Iris pigment epithelial cell (primary cell): Measurements from ENCODE around the gene CLNK.

ENCODE experiments used
- DNase-seq: peaks from one replicate; pipeline ENCODE4 v3.0.0-alpha.2; 2011; ENCODE audit warnings: low read depth

CLNK gene

GRCh38 chr4:10701702-10702460 lies 17.3 kb upstream of the CLNK start:
- peak; percentile 28 for DNase-seq

- no peak for DNase-seq
Measured at GRCh38 chr4:10701161-10701560, 16.6 kb upstream of the CLNK start.

- DNase-seq = no peak
Measured at GRCh38 chr4:10698172-10698571, 13.6 kb upstream of the CLNK start.

GRCh38 chr4:10697086-10697485 lies 12.5 kb upstream of the CLNK start:
- no peak for DNase-seq

- no peak for DNase-seq
Measured at GRCh38 chr4:10696253-10696652, 11.7 kb upstream of the CLNK start.

GRCh38 chr4:10694828-10695209 lies 10.3 kb upstream of the CLNK start:
- no peak for DNase-seq

- no peak for DNase-seq
Measured at GRCh38 chr4:10694151-10694827, 9.7 kb upstream of the CLNK start.

- DNase-seq = no peak
Measured at GRCh38 chr4:10691651-10692050, 7.1 kb upstream of the CLNK start.

GRCh38 chr4:10690185-10690907 lies 5.8 kb upstream of the CLNK start:
- DNase-seq = no peak

- DNase-seq = no peak
Measured at GRCh38 chr4:10688846-10689245, 4.3 kb upstream of the CLNK start.

GRCh38 chr4:10688022-10688421 lies 3.5 kb upstream of the CLNK start:
- DNase-seq = no peak

GRCh38 chr4:10687526-10687925 lies 3.0 kb upstream of the CLNK start:
- no peak for DNase-seq

GRCh38 chr4:10682397-10682796 lies 2.2 kb downstream of the CLNK start:
- no peak for DNase-seq

- DNase-seq = no peak
Measured at GRCh38 chr4:10677796-10678497, 6.6 kb downstream of the CLNK start.

- no peak for DNase-seq
Measured at GRCh38 chr4:10673817-10674369, 10.7 kb downstream of the CLNK start.

- DNase-seq = no peak
Measured at GRCh38 chr4:10672379-10672778, 12.2 kb downstream of the CLNK start.

GRCh38 chr4:10671799-10672198 lies 12.8 kb downstream of the CLNK start:
- no peak for DNase-seq

- DNase-seq = no peak
Measured at GRCh38 chr4:10671366-10671765, 13.2 kb downstream of the CLNK start.

GRCh38 chr4:10670321-10670720 lies 14.2 kb downstream of the CLNK start:
- no peak for DNase-seq

- no peak for DNase-seq
Measured at GRCh38 chr4:10667701-10668326, 16.8 kb downstream of the CLNK start.

- no peak for DNase-seq
Measured at GRCh38 chr4:10666616-10667015, 18.0 kb downstream of the CLNK start.

GRCh38 chr4:10664408-10664807 lies 20.2 kb downstream of the CLNK start:
- DNase-seq = peak; percentile 93
